GM21367 (cell line): ENCODE data around the gene FLRT2.

Experiments used
- ATAC-seq: cut with Tn5 transposase; IDR thresholded peaks from one replicate; pipeline ENCODE4 v1.9.1; 2021; ENCODE audit not compliant: unreplicated experiment

FLRT2 gene

GRCh38 chr14:85594217-85594616 is 64.3 kb downstream of the FLRT2 start:
- no peak for ATAC-seq

GRCh38 chr14:85595981-85596380 is 66.0 kb downstream of the FLRT2 start:
- ATAC-seq: no peak

- no peak for ATAC-seq
These were observed 66.6 kb downstream of the FLRT2 start for GRCh38 chr14:85596562-85596961.

- no peak for ATAC-seq
These were observed 67.8 kb downstream of the FLRT2 start for GRCh38 chr14:85597701-85598100.

- ATAC-seq: no peak
These were observed 70.0 kb downstream of the FLRT2 start for GRCh38 chr14:85599939-85600338.

- no peak for ATAC-seq
These were observed 71.3 kb downstream of the FLRT2 start for GRCh38 chr14:85601246-85601645.

GRCh38 chr14:85601690-85602089 is 71.7 kb downstream of the FLRT2 start:
- ATAC-seq: no peak

- no peak for ATAC-seq
These were observed 72.4 kb downstream of the FLRT2 start for GRCh38 chr14:85602345-85602744.

- ATAC-seq: no peak
These were observed 74.1 kb downstream of the FLRT2 start for GRCh38 chr14:85604021-85604420.

- ATAC-seq: no peak
These were observed 74.8 kb downstream of the FLRT2 start for GRCh38 chr14:85604714-85605113.

- no peak for ATAC-seq
These were observed 77.7 kb downstream of the FLRT2 start for GRCh38 chr14:85607651-85608081.

- ATAC-seq: no peak
These were observed 83.6 kb downstream of the FLRT2 start for GRCh38 chr14:85613496-85613895.

- ATAC-seq: no peak
These were observed 86.5 kb downstream of the FLRT2 start for GRCh38 chr14:85616386-85616885.

GRCh38 chr14:85616886-85617285 is 86.9 kb downstream of the FLRT2 start:
- no peak for ATAC-seq

- no peak for ATAC-seq
These were observed 87.8 kb downstream of the FLRT2 start for GRCh38 chr14:85617791-85618190.

- ATAC-seq: no peak
These were observed 88.4 kb downstream of the FLRT2 start for GRCh38 chr14:85618390-85618789.

- ATAC-seq: no peak
These were observed 89.0 kb downstream of the FLRT2 start for GRCh38 chr14:85618978-85619377.

- ATAC-seq: no peak
These were observed 89.9 kb downstream of the FLRT2 start for GRCh38 chr14:85619851-85620250.

GRCh38 chr14:85620947-85621346 is 91.0 kb downstream of the FLRT2 start:
- ATAC-seq: no peak

- no peak for ATAC-seq
These were observed 92.2 kb downstream of the FLRT2 start for GRCh38 chr14:85622106-85622505.

GRCh38 chr14:85622986-85623685 is 93.2 kb downstream of the FLRT2 start:
- no peak for ATAC-seq

GRCh38 chr14:85625925-85626585 is 96.1 kb downstream of the FLRT2 start:
- no peak for ATAC-seq
